Loucy (cell line): ENCODE measurements around the gene GPER1.

ENCODE experiments used
- H2AFZ ChIP-seq: fragments of 200-600 bp; sonication (generic); 2 replicates; pipeline ENCODE4 v1.6.0; 2016; ENCODE audit warnings: antibody characterized with exemption, mild to moderate bottlenecking, low read length, moderate library complexity
- H3F3A ChIP-seq: fragments of 200-600 bp; 2 replicates; pipeline ENCODE4 v1.6.0; 2016; ENCODE audit warnings: antibody characterized with exemption, low read depth, mild to moderate bottlenecking
- H3K27me3 ChIP-seq: fragments of 200-600 bp; sonication (generic); 2 replicates; pipeline ENCODE4 v1.6.1; 2014; ENCODE audit warnings: low read length, mild to moderate bottlenecking; ENCODE audit not compliant: insufficient read depth, poor library complexity, severe bottlenecking
- H3K36me3 ChIP-seq: fragments of 200-600 bp; sonication (generic); 2 replicates; pipeline ENCODE4 v1.6.1; 2016; ENCODE audit warnings: low read length; ENCODE audit not compliant: insufficient read depth
- H3K4me1 ChIP-seq: fragments of 200-600 bp; sonication (generic); 2 replicates; pipeline ENCODE4 v1.5.1; 2014; ENCODE audit warnings: low read length, mild to moderate bottlenecking; ENCODE audit not compliant: insufficient read depth, poor library complexity, severe bottlenecking
- H3K4me2 ChIP-seq: fragments of 200-600 bp; sonication (generic); 2 replicates; pipeline ENCODE4 v1.6.0; 2014; ENCODE audit warnings: antibody characterized with exemption, low read length, low read depth, mild to moderate bottlenecking; ENCODE audit not compliant: poor library complexity, severe bottlenecking
- H3K4me3 ChIP-seq: fragments of 200-600 bp; sonication (generic); 2 replicates; pipeline ENCODE4 v1.5.1; 2014; ENCODE audit warnings: low read length, mild to moderate bottlenecking, mixed read lengths; ENCODE audit not compliant: poor library complexity, severe bottlenecking
- H3K79me2 ChIP-seq: fragments of 200-600 bp; sonication (generic); 2 replicates; pipeline ENCODE4 v1.6.1; 2014; ENCODE audit warnings: low read length; ENCODE audit not compliant: insufficient read depth
- H3K9ac ChIP-seq: fragments of 200-600 bp; sonication (generic); 2 replicates; pipeline ENCODE4 v1.6.0; 2014; ENCODE audit warnings: mild to moderate bottlenecking, low read depth, low read length, moderate library complexity; ENCODE audit not compliant: poor library complexity, severe bottlenecking
- H3K9me2 ChIP-seq: fragments of 200-600 bp; sonication (generic); replicated peaks from 2 replicates; pipeline ENCODE4 v1.6.1; 2016; ENCODE audit warnings: low read depth, low read length, mixed read lengths
- H3K9me3 ChIP-seq: fragments of 200-600 bp; sonication (generic); 2 replicates; pipeline ENCODE4 v1.6.1; 2014; ENCODE audit warnings: mild to moderate bottlenecking, antibody characterized with exemption, low read length, low read depth; ENCODE audit not compliant: insufficient read depth
- H4K20me1 ChIP-seq: fragments of 200-600 bp; sonication (generic); 2 replicates; pipeline ENCODE4 v1.6.0; 2014; ENCODE audit warnings: antibody characterized with exemption, low read length, mild to moderate bottlenecking; ENCODE audit not compliant: insufficient read depth, poor library complexity, severe bottlenecking
- CTCF ChIP-seq: fragments of 200-600 bp; sonication (generic); conservative IDR thresholded peaks from 2 replicates; pipeline ENCODE4 v1.5.1; 2014; ENCODE audit warnings: mild to moderate bottlenecking, antibody characterized with exemption, low read length
- EZH2phosphoT487 ChIP-seq: fragments of 200-600 bp; IDR thresholded peaks from 2 replicates; pipeline ENCODE4 v1.6.1; 2018; ENCODE audit warnings: antibody characterized with exemption, mild to moderate bottlenecking, moderate library complexity, borderline replicate concordance

The GPER1 gene

GRCh38 chr7:1054861-1055450, 33.0 kb upstream of the GPER1 start:
- Histone ChIP-seq H3K9ac (peak overlapping the region; percentile 98), H3K9me3 (no peaks in the 10 kb centered on the region), H3K4me3 (peak overlapping the region; percentile 87), H3K79me2 (peaks cover 53% of the 10 kb centered on the region), H3K4me2 (peak overlapping the region; percentile 95), H2AFZ (no peak overlapping the region), H3F3A (peaks cover 6% of the 10 kb centered on the region), H4K20me1 (peaks cover 12% of the 10 kb centered on the region), H3K27me3 (no peaks in the 10 kb centered on the region), H3K4me1 (peaks cover 62% of the 10 kb centered on the region), H3K36me3 (no peaks in the 10 kb centered on the region), H3K9me2 (no peaks in the 10 kb centered on the region)
- TF ChIP-seq EZH2phosphoT487 (no peak), CTCF (no peak)

- Histone ChIP-seq H2AFZ (0 out of 2 replicates have a peak overlapping the region, but pooled peaks have one; percentile 22), H4K20me1 (peaks cover 12% of the 10 kb centered on the region)
- TF ChIP-seq CTCF (no peak), EZH2phosphoT487 (no peak)
Observed at GRCh38 chr7:1055491-1055955, 32.4 kb upstream of the GPER1 start.

GRCh38 chr7:1055956-1056784, 31.7 kb upstream of the GPER1 start:
- H3K9ac ChIP-seq = peak overlapping the region; percentile 98
- no peaks in the 10 kb centered on the region for H3K36me3 ChIP-seq
- H3K4me1 ChIP-seq = peaks cover 50% of the 10 kb centered on the region
- H4K20me1 ChIP-seq = peaks cover 12% of the 10 kb centered on the region
- no peaks in the 10 kb centered on the region for H3K27me3 ChIP-seq
- peaks cover 6% of the 10 kb centered on the region for H3F3A ChIP-seq
- 0 out of 2 replicates have a peak overlapping the region, but pooled peaks have one; percentile 22 for H2AFZ ChIP-seq
- H3K9me2 ChIP-seq = no peaks in the 10 kb centered on the region
- TF ChIP-seq CTCF (no peak), EZH2phosphoT487 (no peak)
- H3K4me2 ChIP-seq = peak overlapping the region; percentile 95
- H3K79me2 ChIP-seq = peaks cover 43% of the 10 kb centered on the region
- no peaks in the 10 kb centered on the region for H3K9me3 ChIP-seq
- H3K4me3 ChIP-seq = peak overlapping the region; percentile 87

More at GRCh38 chr7:1055491-1055955, 32.4 kb upstream of the GPER1 start:
- H3K9ac ChIP-seq = peak overlapping the region; percentile 98
- no peaks in the 10 kb centered on the region for H3K9me3 ChIP-seq
- H3K27me3 ChIP-seq = no peaks in the 10 kb centered on the region
- H3K4me1 ChIP-seq = peaks cover 56% of the 10 kb centered on the region
- peak overlapping the region; percentile 95 for H3K4me2 ChIP-seq
- H3F3A ChIP-seq = peaks cover 6% of the 10 kb centered on the region
- peak overlapping the region; percentile 87 for H3K4me3 ChIP-seq
- H3K9me2 ChIP-seq = no peaks in the 10 kb centered on the region
- no peaks in the 10 kb centered on the region for H3K36me3 ChIP-seq
- H3K79me2 ChIP-seq = peaks cover 48% of the 10 kb centered on the region
